LNCaP clone FGC (cell line): ENCODE measurements around the gene PIK3R6.

Experiments
- DNase-seq: peaks from one replicate; pipeline ENCODE4 v3.0.0-alpha.2; 2011; ENCODE audit warnings: low read depth
- H3K4me3 ChIP-seq: 2 replicates; pipeline ENCODE4 v1.5.1; 2011; ENCODE audit warnings: mild to moderate bottlenecking, low read depth, low read length, control low read depth
- TF ChIP-seq, protein P1 (sequence below): IDR thresholded peaks from 2 replicates; pipeline ENCODE4 v1.5.1; 2012; ENCODE audit warnings: mild to moderate bottlenecking; ENCODE audit not compliant: control insufficient read depth, insufficient read depth; ENCODE audit errors: extremely low read depth

The PIK3R6 gene

DNA sequence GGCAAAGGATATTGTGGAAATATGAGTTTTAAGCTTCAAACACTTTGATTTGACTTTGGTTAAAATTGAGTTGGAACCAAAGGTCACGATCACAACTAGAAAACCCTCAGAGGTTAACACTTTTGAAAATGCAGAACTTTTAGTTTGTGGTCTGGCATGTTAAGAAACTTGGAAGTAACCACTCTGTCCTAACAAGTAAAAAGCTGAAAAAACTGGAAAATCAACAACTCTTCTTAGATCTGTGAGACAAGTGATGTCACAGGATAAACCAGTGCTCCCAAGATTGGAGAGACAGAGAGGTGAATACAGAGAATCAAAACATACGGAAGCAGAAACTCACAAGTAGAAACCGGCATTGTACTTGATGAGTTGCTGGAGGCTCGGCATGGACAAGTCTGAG lies 85.7 kb downstream of the PIK3R6 start:
- TF ChIP-seq, protein P1, sequence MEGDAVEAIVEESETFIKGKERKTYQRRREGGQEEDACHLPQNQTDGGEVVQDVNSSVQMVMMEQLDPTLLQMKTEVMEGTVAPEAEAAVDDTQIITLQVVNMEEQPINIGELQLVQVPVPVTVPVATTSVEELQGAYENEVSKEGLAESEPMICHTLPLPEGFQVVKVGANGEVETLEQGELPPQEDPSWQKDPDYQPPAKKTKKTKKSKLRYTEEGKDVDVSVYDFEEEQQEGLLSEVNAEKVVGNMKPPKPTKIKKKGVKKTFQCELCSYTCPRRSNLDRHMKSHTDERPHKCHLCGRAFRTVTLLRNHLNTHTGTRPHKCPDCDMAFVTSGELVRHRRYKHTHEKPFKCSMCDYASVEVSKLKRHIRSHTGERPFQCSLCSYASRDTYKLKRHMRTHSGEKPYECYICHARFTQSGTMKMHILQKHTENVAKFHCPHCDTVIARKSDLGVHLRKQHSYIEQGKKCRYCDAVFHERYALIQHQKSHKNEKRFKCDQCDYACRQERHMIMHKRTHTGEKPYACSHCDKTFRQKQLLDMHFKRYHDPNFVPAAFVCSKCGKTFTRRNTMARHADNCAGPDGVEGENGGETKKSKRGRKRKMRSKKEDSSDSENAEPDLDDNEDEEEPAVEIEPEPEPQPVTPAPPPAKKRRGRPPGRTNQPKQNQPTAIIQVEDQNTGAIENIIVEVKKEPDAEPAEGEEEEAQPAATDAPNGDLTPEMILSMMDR, result no peak
- no peak for DNase-seq
- no peak overlapping the region for H3K4me3 ChIP-seq

DNA sequence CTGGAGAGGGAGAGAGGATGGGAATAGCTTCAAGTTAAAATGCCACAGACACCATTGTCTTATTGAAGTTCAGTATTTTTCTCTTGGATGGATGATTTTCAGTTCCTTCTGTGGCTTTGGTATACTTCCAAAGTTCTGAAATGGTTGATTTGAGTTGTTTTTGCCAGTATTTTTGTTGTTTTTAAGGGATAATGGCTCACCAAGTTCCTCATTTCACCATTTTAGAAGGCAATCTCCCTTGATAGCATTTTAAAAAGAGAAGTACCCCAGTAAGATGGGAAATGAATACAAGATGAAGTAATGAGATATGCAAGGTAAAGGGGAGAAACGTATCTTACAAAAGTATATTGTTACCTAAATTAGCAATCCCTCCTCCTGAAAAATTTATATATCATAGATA lies 90.6 kb downstream of the PIK3R6 start:
- H3K4me3 ChIP-seq, result no peak overlapping the region
- TF ChIP-seq, protein P1, result no peak
- no peak for DNase-seq

DNA sequence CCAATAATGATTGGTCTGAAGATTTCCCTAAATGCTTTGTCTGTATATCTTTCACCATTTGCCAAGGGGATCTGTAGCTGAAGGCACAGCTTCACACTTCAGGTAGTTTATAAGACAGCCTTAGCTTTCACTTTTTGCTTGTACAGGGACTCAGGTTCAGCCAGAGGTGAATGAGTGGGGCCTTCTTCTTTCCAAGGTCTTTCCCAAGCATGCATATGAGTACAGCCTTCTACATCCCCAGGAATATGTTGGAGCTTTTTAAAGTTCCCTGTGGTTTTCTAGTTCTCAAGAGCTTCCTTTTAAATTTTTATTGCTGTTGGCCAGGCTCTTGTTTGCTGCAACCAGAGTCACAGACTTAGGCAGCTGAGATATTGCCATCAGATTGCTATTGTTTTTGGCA lies 91.2 kb downstream of the PIK3R6 start:
- DNase-seq, result no peak
- TF ChIP-seq, protein P1, result no peak
- H3K4me3 ChIP-seq, result no peak overlapping the region

DNA sequence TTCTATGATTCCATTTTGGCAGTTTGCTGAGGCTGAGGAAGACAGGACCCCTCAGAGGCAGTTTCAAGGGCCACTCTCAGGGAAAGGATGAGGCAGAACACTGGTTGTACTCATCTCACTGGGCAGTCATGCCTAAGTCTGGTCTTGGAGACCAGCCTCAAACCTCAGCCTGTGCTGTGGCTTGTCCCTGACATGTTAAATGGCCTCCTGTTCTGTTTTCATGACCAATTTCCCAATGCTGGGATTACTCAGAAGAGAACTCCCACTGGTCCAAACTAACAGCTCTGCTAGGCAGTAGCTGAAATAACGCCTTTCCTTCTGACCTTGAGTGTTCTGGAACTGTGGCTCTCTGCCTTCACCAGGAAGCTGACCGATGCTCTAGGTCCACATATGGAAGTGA lies 100.7 kb downstream of the PIK3R6 start:
- H3K4me3 ChIP-seq, result no peak overlapping the region
- DNase-seq, result no peak
- TF ChIP-seq, protein P1, result no peak

DNA sequence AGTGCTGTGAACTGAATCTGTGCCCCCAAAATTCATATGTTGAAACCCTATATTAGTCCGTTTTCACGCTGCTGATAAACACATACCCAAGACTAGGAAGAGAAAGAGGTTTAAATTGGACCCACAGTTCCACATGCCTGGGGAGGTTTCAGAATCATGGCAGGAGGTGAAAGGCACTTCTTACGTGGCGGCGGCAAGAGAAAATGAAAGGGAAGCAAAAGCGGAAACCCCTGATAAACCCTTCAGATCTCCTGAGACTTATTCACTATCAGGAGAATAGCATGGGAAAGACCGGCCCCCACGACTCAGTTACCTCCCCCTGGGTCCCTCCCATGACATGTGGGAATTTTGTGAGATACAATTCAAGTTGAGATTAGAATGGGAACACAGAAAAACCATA lies 105.5 kb downstream of the PIK3R6 start:
- no peak overlapping the region for H3K4me3 ChIP-seq
- TF ChIP-seq, protein P1, result no peak
- no peak for DNase-seq

DNA sequence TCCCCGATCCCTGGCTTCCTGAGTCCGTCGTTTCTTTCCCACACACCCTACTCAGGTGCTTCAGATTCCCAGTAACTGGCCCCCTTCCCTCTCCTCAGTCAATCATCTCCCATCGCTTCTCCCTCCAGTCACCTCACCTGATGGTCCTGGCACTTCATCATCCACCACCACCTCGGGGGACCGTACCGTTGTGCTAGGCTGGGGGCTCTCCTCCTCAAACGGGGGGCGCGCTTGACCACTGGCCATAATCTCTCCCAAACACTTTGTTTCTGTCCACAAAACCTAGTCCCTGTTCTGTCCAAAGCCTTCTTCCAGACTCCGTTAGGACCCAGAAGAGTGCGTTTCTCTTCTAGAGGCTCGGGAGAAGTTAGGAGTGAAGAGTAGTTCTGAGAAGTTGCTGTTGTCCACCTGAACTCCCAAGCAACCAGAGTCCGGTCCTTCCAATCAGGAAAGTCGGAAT lies 109.3 kb downstream of the PIK3R6 start, which contains the start of gene SPDYE4:
TSS of gene SPDYE4 (minus strand) at position 410 of the 460 bp plus-strand sequence. CDS start at position 246, 164 bp downstream.
- TF ChIP-seq, protein P1, result no peak
- DNase-seq, result no peak

DNA sequence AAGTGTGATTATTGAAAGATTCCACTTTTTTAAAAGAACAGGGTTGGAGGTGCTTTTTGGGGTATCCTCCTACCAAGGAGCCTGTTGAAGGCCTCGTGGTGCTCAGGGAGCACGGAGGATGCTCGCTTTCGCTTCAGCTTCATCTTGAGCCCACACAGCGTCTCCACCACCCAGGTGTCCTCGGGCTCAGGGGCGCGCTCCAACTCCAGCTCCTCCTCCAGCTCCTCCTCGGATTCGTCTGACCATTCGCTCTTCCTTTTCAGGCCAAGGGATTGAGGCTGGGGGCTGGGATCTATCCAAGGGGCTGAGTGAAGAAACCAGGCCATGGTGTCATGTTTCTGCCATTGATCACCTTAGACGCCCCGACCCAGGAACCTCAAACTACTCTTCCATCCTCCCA lies 110.3 kb downstream of the PIK3R6 start:
- DNase-seq, result no peak
- no peak overlapping the region for H3K4me3 ChIP-seq
- TF ChIP-seq, protein P1, result no peak

More for the DNA sequence above, 109.3 kb downstream of the PIK3R6 start, which contains the start of gene SPDYE4:
- H3K4me3 ChIP-seq, result no peak within 1 kb of the TSS
